Smooth muscle cell (in vitro differentiated cells): ENCODE measurements around the gene ANKRA2. TPM values are rescaled to one million over a fixed set of nuclear protein-coding genes. Genes with fewer than 3 reads are reported as not detected.

ENCODE experiments used
- DNase-seq: peaks from one replicate; lab custom pipeline; 2025; ENCODE audit not compliant: unreplicated experiment; lab: John Stamatoyannopoulos, UW
- H2AFZ ChIP-seq: fragments of 200-600 bp; sonication (generic); 2 replicates; pipeline ENCODE4 v1.6.0; 2016; ENCODE audit warnings: antibody characterized with exemption, low read depth, mild to moderate bottlenecking
- H3F3A ChIP-seq: fragments of 200-600 bp; sonication (generic); 2 replicates; pipeline ENCODE4 v1.6.0; 2017; ENCODE audit warnings: antibody characterized with exemption, low read depth
- H3K27ac ChIP-seq: fragments of 200-600 bp; sonication (generic); 2 replicates; pipeline ENCODE4 v1.5.1; 2016; ENCODE audit warnings: low read depth, mild to moderate bottlenecking
- H3K27me3 ChIP-seq: fragments of 200-600 bp; sonication (generic); 2 replicates; pipeline ENCODE4 v1.6.1; 2016; ENCODE audit warnings: low read depth, mild to moderate bottlenecking
- H3K36me3 ChIP-seq: fragments of 200-600 bp; sonication (generic); 2 replicates; pipeline ENCODE4 v1.5.1; 2016; ENCODE audit warnings: low read depth
- H3K4me1 ChIP-seq: fragments of 200-600 bp; sonication (generic); 2 replicates; pipeline ENCODE4 v1.5.1; 2016; ENCODE audit warnings: low read depth
- H3K4me2 ChIP-seq: fragments of 200-600 bp; sonication (generic); 2 replicates; pipeline ENCODE4 v1.6.0; 2016; ENCODE audit warnings: mild to moderate bottlenecking
- H3K4me3 ChIP-seq: fragments of 200-600 bp; sonication (generic); 2 replicates; pipeline ENCODE4 v1.5.1; 2016; ENCODE audit warnings: mild to moderate bottlenecking
- H3K79me2 ChIP-seq: fragments of 200-600 bp; sonication (generic); 2 replicates; pipeline ENCODE4 v1.6.0; 2016; ENCODE audit warnings: low read depth, mild to moderate bottlenecking
- H3K9ac ChIP-seq: fragments of 200-600 bp; sonication (generic); 2 replicates; pipeline ENCODE4 v1.6.0; 2016; ENCODE audit warnings: low read depth
- H3K9me3 ChIP-seq: fragments of 200-600 bp; sonication (generic); replicated peaks from 2 replicates; pipeline ENCODE4 v1.5.1; 2016; ENCODE audit warnings: low read depth
- H4K20me1 ChIP-seq: fragments of 200-600 bp; sonication (generic); 2 replicates; pipeline ENCODE4 v1.6.0; 2016; ENCODE audit warnings: low read depth
- CTCF ChIP-seq: fragments of 200-600 bp; sonication (generic); IDR thresholded peaks from 2 replicates; pipeline ENCODE4 v1.5.1; 2017; ENCODE audit warnings: borderline replicate concordance, mild to moderate bottlenecking, antibody characterized with exemption; ENCODE audit not compliant: insufficient read depth, poor library complexity, severe bottlenecking
- WGBS: methylation state at CpG from one replicate; pipeline ENCODE4 v1.1.7; 2016; ENCODE audit warnings: low lambda C conversion rate; 5-methylcytosine and 5-hydroxymethylcytosine counted together
- polyA plus RNA-seq: library from polyadenylated mRNA; unstranded; fragments of >200 nt; fragmentation: Nextera tagmentation; extraction: Ambion mirVana; gene quantifications from 2 replicates; pipeline ENCODE4 v1.2.1, GENCODE V29; 2016
- total RNA-seq: library from RNA; depleted of rRNA; stranded (reverse); fragments of >200 nt; gene quantifications from 2 replicates; pipeline ENCODE4 v1.2.3, GENCODE V29; 2014

The ANKRA2 gene
- total and polyA plus RNA-seq, 2 experiments from 2014 or later = 24.7 to 34.4 TPM

DNA sequence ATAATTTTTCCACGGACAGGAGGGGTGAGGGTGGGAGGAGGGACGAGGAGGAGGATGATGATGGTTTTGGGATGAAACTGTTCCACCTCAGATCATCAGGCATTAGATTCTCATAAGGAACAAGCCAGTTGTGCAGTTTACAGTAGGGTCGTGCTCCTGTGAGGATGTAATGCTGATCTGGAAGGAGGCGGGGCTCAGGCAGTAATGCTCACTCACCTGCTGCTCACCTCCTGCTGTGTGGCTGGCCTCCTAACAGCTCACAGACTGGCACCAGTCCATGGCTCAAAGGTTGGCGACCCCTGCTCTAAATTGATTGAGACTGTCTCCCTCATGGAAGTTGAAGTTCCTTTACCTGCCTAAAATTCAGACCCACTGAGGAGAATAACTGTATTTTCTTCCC lies 33.2 kb downstream of the ANKRA2 start:
- Histone ChIP-seq H3K4me3 (no peak overlapping the region), H3K9ac (no peak overlapping the region), H3K4me1 (no peaks in the 10 kb centered on the region), H3K27ac (no peak overlapping the region), H3K79me2 (no peaks in the 10 kb centered on the region), H2AFZ (no peak overlapping the region), H4K20me1 (no peaks in the 10 kb centered on the region), H3K4me2 (no peak overlapping the region), H3K36me3 (no peaks in the 10 kb centered on the region), H3K9me3 (no peaks in the 10 kb centered on the region), H3K27me3 (no peaks in the 10 kb centered on the region), H3F3A (no peaks in the 10 kb centered on the region)
- no peak for TF ChIP-seq CTCF
- no peak for DNase-seq
- 87% methylated on average over 5 of the region's 5 CpGs for WGBS

- Histone ChIP-seq H3K9ac (no peak overlapping the region), H3K4me1 (no peaks in the 10 kb centered on the region), H2AFZ (no peak overlapping the region), H3F3A (no peaks in the 10 kb centered on the region), H3K4me3 (no peak overlapping the region), H3K79me2 (no peaks in the 10 kb centered on the region), H4K20me1 (no peaks in the 10 kb centered on the region), H3K4me2 (no peak overlapping the region), H3K9me3 (no peaks in the 10 kb centered on the region), H3K27me3 (no peaks in the 10 kb centered on the region), H3K36me3 (no peaks in the 10 kb centered on the region), H3K27ac (no peak overlapping the region)
- no peak for DNase-seq
- TF ChIP-seq CTCF = no peak
- WGBS = 88% methylated on average over 1 of the region's 1 CpG
Observed at GRCh38 chr5:73531356-73531755, 34.1 kb downstream of the ANKRA2 start.

GRCh38 chr5:73529081-73529480 lies 36.4 kb downstream of the ANKRA2 start:
- Histone ChIP-seq H2AFZ (no peak overlapping the region), H3K4me3 (no peak overlapping the region), H3K27ac (no peak overlapping the region), H3K9me3 (no peaks in the 10 kb centered on the region), H3F3A (no peaks in the 10 kb centered on the region), H3K4me1 (no peaks in the 10 kb centered on the region), H3K27me3 (no peaks in the 10 kb centered on the region), H4K20me1 (no peaks in the 10 kb centered on the region), H3K79me2 (no peaks in the 10 kb centered on the region), H3K9ac (no peak overlapping the region), H3K4me2 (no peak overlapping the region), H3K36me3 (no peaks in the 10 kb centered on the region)
- TF ChIP-seq CTCF = no peak
- DNase-seq = no peak
- 94% methylated on average over 1 of the region's 1 CpG for WGBS

DNA sequence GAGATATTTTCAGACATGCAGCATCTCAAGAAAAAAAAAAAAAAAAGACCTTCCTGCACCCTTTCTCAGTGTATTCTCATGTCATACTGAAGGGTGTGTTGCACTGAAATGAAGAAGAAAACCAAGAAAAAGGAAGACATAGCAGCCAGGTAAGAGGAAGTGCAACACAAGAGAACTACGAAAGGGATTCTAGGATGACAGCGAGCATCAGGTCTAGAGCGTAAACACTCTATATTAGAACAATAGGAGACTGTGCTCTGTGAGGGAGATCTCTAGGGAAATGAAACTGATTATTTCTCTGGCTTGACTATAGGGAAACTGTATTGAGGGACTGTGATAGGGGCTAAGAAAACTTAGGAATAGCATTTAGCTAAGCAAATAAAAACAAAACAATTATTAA lies 37.2 kb downstream of the ANKRA2 start:
- no peaks in the 10 kb centered on the region for H3K9me3 ChIP-seq
- no peak for DNase-seq
- no peak overlapping the region for H3K27ac ChIP-seq
- WGBS = 89% methylated on average over 3 of the region's 3 CpGs
- no peak overlapping the region for H3K9ac ChIP-seq
- H4K20me1 ChIP-seq = no peaks in the 10 kb centered on the region
- no peak overlapping the region for H3K4me2 ChIP-seq
- no peak for TF ChIP-seq CTCF
- H3K27me3 ChIP-seq = no peaks in the 10 kb centered on the region
- H3K79me2 ChIP-seq = no peaks in the 10 kb centered on the region
- H3K4me3 ChIP-seq = no peak overlapping the region
- H2AFZ ChIP-seq = no peak overlapping the region
- no peaks in the 10 kb centered on the region for H3K36me3 ChIP-seq
- H3F3A ChIP-seq = no peaks in the 10 kb centered on the region
- H3K4me1 ChIP-seq = no peaks in the 10 kb centered on the region
